ENCODE measurements around the gene TFF1. TPM values are rescaled to one million over a fixed set of nuclear protein-coding genes. Genes with fewer than 3 reads are reported as not detected.

Gene TFF1
- total RNA-seq, 2 experiments from 2014 or later, result not detected

- no TSS peak for BruUV-seq (replicated peaks)
- Histone ChIP-seq H4K20me1 (ENCODE audit: insufficient read depth, low read length) (no peaks in the 10 kb centered on the region), H3K79me2 (ENCODE audit: insufficient read depth, low read depth, low read length) (no peaks in the 10 kb centered on the region), H3K27ac (ENCODE audit: low read depth, low read length, poor library complexity, severe bottlenecking) (no peak overlapping the region), H3K4me3 (ENCODE audit: low read depth, low read length, poor library complexity, severe bottlenecking) (no peak overlapping the region), H3K4me1 (ENCODE audit: insufficient read depth, low read length, poor library complexity, severe bottlenecking) (peaks cover 9% of the 10 kb centered on the region), H3K9me3 (ENCODE audit: low read length) (no peaks in the 10 kb centered on the region), H2AFZ (ENCODE audit: low read length) (no peak overlapping the region), H3K4me2 (ENCODE audit: low read length) (no peak overlapping the region), H3K36me3 (ENCODE audit: insufficient read depth, low read length) (no peaks in the 10 kb centered on the region), H3K9me2 (ENCODE audit: insufficient read depth, low read length) (no peaks in the 10 kb centered on the region)
- intact Hi-C loops (cut with micrococcal nuclease; ENCODE audit: unreplicated experiment), result no loop called here
- POLR2A ChIA-PET, result no interaction called here
- no peak for TF ChIP-seq EZH2phosphoT487 (IDR thresholded peaks at IDR 0.05; ENCODE audit: borderline replicate concordance, low read depth, low read length)
- CTCF ChIA-PET (ENCODE audit: unreplicated experiment), result no interaction called here
- no peak for DNase-seq (ENCODE audit: low spot score)
These were observed 41.1 kb upstream of the TFF1 start for GRCh38 chr21:42407476-42407875.

- Histone ChIP-seq H4K20me1 (ENCODE audit: insufficient read depth, low read length) (no peaks in the 10 kb centered on the region), H3K79me2 (ENCODE audit: insufficient read depth, low read depth, low read length) (no peaks in the 10 kb centered on the region), H3K36me3 (ENCODE audit: insufficient read depth, low read length) (no peaks in the 10 kb centered on the region), H3K27ac (ENCODE audit: low read depth, low read length, poor library complexity, severe bottlenecking) (no peak overlapping the region), H3K4me1 (ENCODE audit: insufficient read depth, low read length, poor library complexity, severe bottlenecking) (peaks cover 9% of the 10 kb centered on the region), H3K4me2 (ENCODE audit: low read length) (no peak overlapping the region), H3K9me2 (ENCODE audit: insufficient read depth, low read length) (no peaks in the 10 kb centered on the region), H2AFZ (ENCODE audit: low read length) (peak overlapping the region; percentile 65; the same call in 1 of the 2 replicates), H3K9me3 (ENCODE audit: low read length) (no peaks in the 10 kb centered on the region; the same call in 1 of the 2 replicates), H3K4me3 (ENCODE audit: low read depth, low read length, poor library complexity, severe bottlenecking) (no peak overlapping the region)
- DNase-seq (ENCODE audit: low spot score), result no peak
- POLR2A ChIA-PET, result no interaction called here
- no peak for TF ChIP-seq CTCF (conservative IDR thresholded peaks at IDR 0.05; ENCODE audit: low read length)
- BruUV-seq (replicated peaks), result no TSS peak
- CTCF ChIA-PET (ENCODE audit: unreplicated experiment), result no interaction called here
- intact Hi-C loops (cut with micrococcal nuclease; ENCODE audit: unreplicated experiment), result no loop called here
These were observed 40.5 kb upstream of the TFF1 start for GRCh38 chr21:42406866-42407265.

GRCh38 chr21:42406201-42406621 is 39.9 kb upstream of the TFF1 start:
- Histone ChIP-seq H3K4me3 (ENCODE audit: low read depth, low read length, poor library complexity, severe bottlenecking) (no peak overlapping the region), H3K4me2 (ENCODE audit: low read length) (0 out of 2 replicates have a peak overlapping the region, but pooled peaks have one; percentile 12), H3K4me1 (ENCODE audit: insufficient read depth, low read length, poor library complexity, severe bottlenecking) (peaks cover 9% of the 10 kb centered on the region), H2AFZ (ENCODE audit: low read length) (peak overlapping the region; percentile 65), H3K36me3 (ENCODE audit: insufficient read depth, low read length) (no peaks in the 10 kb centered on the region), H3K9me2 (ENCODE audit: insufficient read depth, low read length) (no peaks in the 10 kb centered on the region), H3K27ac (ENCODE audit: low read depth, low read length, poor library complexity, severe bottlenecking) (no peak overlapping the region), H3K79me2 (ENCODE audit: insufficient read depth, low read depth, low read length) (no peaks in the 10 kb centered on the region), H3K9me3 (ENCODE audit: low read length) (peaks cover 6% of the 10 kb centered on the region; the same call in 1 of the 2 replicates), H4K20me1 (ENCODE audit: insufficient read depth, low read length) (no peaks in the 10 kb centered on the region)
- no peak for TF ChIP-seq CTCF (conservative IDR thresholded peaks at IDR 0.05; ENCODE audit: low read length)
- no peak for TF ChIP-seq EZH2phosphoT487 (IDR thresholded peaks at IDR 0.05; ENCODE audit: borderline replicate concordance, low read depth, low read length)
- ChIA-PET CTCF (ENCODE audit: unreplicated experiment) (no interaction called here), POLR2A (no interaction called here)
- intact Hi-C loops (cut with micrococcal nuclease; ENCODE audit: unreplicated experiment), result no loop called here
- DNase-seq (ENCODE audit: low spot score), result peak; percentile 13
- BruUV-seq (replicated peaks), result no TSS peak
